PC-3 (cell line): ENCODE results near the gene DPYSL4. TPM values are rescaled to one million over a fixed set of nuclear protein-coding genes. Genes with fewer than 3 reads are reported as not detected.

ENCODE experiments used
- ATAC-seq: fragments of 200-7000 bp; cut with Tn5 transposase; 2 replicates; pipeline ENCODE4 v1.9.1; 2020; ENCODE audit warnings: mild to moderate bottlenecking, moderate library complexity
- BruUV-seq: library from RNA; stranded (reverse); fragments of 400-500 nt; replicated peaks from 2 replicates; lab custom pipeline; 2021; lab: Mats Ljungman, UMichigan
- CTCF ChIA-PET: fragments of 300-600 bp; sonication (Branson Sonifier 250); formaldehyde crosslinking; loops from one replicate; lab custom pipeline; 2022; ENCODE audit warnings: antibody characterized with exemption; lab: Charles Lee
- POLR2A ChIA-PET: fragments of 300-600 bp; sonication (Branson Sonifier 250); formaldehyde crosslinking; loops from one replicate; lab custom pipeline; 2022; ENCODE audit warnings: antibody characterized with exemption; ENCODE audit not compliant: unreplicated experiment; lab: Charles Lee
- DNase-seq: peaks from one replicate; pipeline ENCODE4 v3.0.0-alpha.2; 2015
- H2AFZ ChIP-seq: fragments of 300-600 bp; sonication (generic); 2 replicates; pipeline ENCODE4 v1.6.0; 2016; ENCODE audit warnings: antibody characterized with exemption, low read length
- H3F3A ChIP-seq: fragments of 300-600 bp; sonication (generic); one replicate; pipeline ENCODE4 v1.6.0; 2017; ENCODE audit warnings: antibody characterized with exemption, low read length, control low read depth, mild to moderate bottlenecking; ENCODE audit not compliant: unreplicated experiment
- H3K27ac ChIP-seq: fragments of 300-600 bp; sonication (generic); 2 replicates; pipeline ENCODE4 v1.5.1; 2016; ENCODE audit warnings: mild to moderate bottlenecking, low read length
- H3K27me3 ChIP-seq: fragments of 300-600 bp; sonication (generic); 2 replicates; pipeline ENCODE4 v1.6.1; 2016; ENCODE audit warnings: low read length, mixed read lengths
- H3K36me3 ChIP-seq: fragments of 300-600 bp; sonication (generic); 2 replicates; pipeline ENCODE4 v1.6.1; 2016; ENCODE audit warnings: low read depth, mixed run types, low read length, mixed read lengths
- H3K4me1 ChIP-seq: fragments of 300-600 bp; sonication (generic); 2 replicates; pipeline ENCODE4 v1.5.1; 2016; ENCODE audit warnings: low read length; ENCODE audit not compliant: insufficient read depth
- H3K4me2 ChIP-seq: fragments of 300-600 bp; sonication (generic); 2 replicates; pipeline ENCODE4 v1.6.0; 2016; ENCODE audit warnings: low read length
- H3K4me3 ChIP-seq: fragments of 300-600 bp; sonication (generic); 2 replicates; pipeline ENCODE4 v1.5.1; 2016; ENCODE audit warnings: mild to moderate bottlenecking, low read length, mixed read lengths
- H3K79me2 ChIP-seq: fragments of 300-600 bp; sonication (generic); 2 replicates; pipeline ENCODE4 v1.6.1; 2017; ENCODE audit warnings: low read length, mixed read lengths
- H3K9ac ChIP-seq: fragments of 300-600 bp; sonication (generic); 2 replicates; pipeline ENCODE4 v1.6.0; 2016; ENCODE audit warnings: mild to moderate bottlenecking, low read length
- H3K9me2 ChIP-seq: fragments of 300-600 bp; sonication (generic); replicated peaks from 2 replicates; pipeline ENCODE4 v1.6.1; 2016; ENCODE audit warnings: mixed run types, low read length, mixed read lengths
- H3K9me3 ChIP-seq: fragments of 300-600 bp; sonication (generic); 2 replicates; pipeline ENCODE4 v1.6.1; 2016; ENCODE audit warnings: low read length, mixed read lengths
- H4K20me1 ChIP-seq: fragments of 300-600 bp; sonication (generic); 2 replicates; pipeline ENCODE4 v1.6.1; 2016; ENCODE audit warnings: low read length, mixed read lengths
- CTCF ChIP-seq: fragments of 300-600 bp; sonication (generic); conservative IDR thresholded peaks from 2 replicates; pipeline ENCODE4 v1.5.1; 2017; ENCODE audit warnings: antibody characterized with exemption, low read depth, mild to moderate bottlenecking, low read length
- EZH2 ChIP-seq: fragments of 300-600 bp; sonication (generic); IDR thresholded peaks from one replicate; pipeline ENCODE4 v1.6.1; 2017; ENCODE audit warnings: antibody characterized with exemption, mild to moderate bottlenecking, low read length; ENCODE audit not compliant: unreplicated experiment
- EZH2phosphoT487 ChIP-seq: fragments of 300-600 bp; sonication (generic); IDR thresholded peaks from 2 replicates; pipeline ENCODE4 v1.6.1; 2018; ENCODE audit warnings: mild to moderate bottlenecking, antibody characterized with exemption, low read length, borderline replicate concordance
- intact Hi-C: fragments of 100-400 bp; cut with micrococcal nuclease; formaldehyde crosslinking; loops from 2 replicates; pipeline ENCODE4 v1.9.0; 2023
- total RNA-seq: library from RNA; depleted of rRNA; stranded (reverse); fragments of >200 nt; gene quantifications from 2 replicates; pipeline ENCODE4 v1.2.3, GENCODE V29; 2014

Gene DPYSL4
- total RNA-seq, 1 experiment from 2014 or later = 10.2 TPM

GRCh38 chr10:132231656-132232022 is 44.9 kb downstream of the DPYSL4 start:
- no peaks in the 10 kb centered on the region for H3K4me1 ChIP-seq
- no peak overlapping the region for H3K4me2 ChIP-seq
- no peak overlapping the region for H3K27ac ChIP-seq
- no peak for ATAC-seq
- H3F3A ChIP-seq = no peaks in the 10 kb centered on the region
- no TSS peak for BruUV-seq
- H3K27me3 ChIP-seq = no peaks in the 10 kb centered on the region
- CTCF ChIA-PET = no interaction called here
- no peak overlapping the region for H2AFZ ChIP-seq
- DNase-seq = no peak
- H3K4me3 ChIP-seq = no peak overlapping the region
- H3K9ac ChIP-seq = no peak overlapping the region
- intact Hi-C loops = no loop called here
- H3K36me3 ChIP-seq = no peaks in the 10 kb centered on the region
- no peaks in the 10 kb centered on the region for H3K9me2 ChIP-seq
- no peaks in the 10 kb centered on the region for H3K79me2 ChIP-seq
- no peak for TF ChIP-seq EZH2phosphoT487
- no peak for TF ChIP-seq EZH2
- POLR2A ChIA-PET = no interaction called here
- H3K9me3 ChIP-seq = no peaks in the 10 kb centered on the region
- H4K20me1 ChIP-seq = no peaks in the 10 kb centered on the region

- Histone ChIP-seq H4K20me1 (no peaks in the 10 kb centered on the region), H3K36me3 (no peaks in the 10 kb centered on the region), H3K4me2 (no peak overlapping the region), H2AFZ (no peak overlapping the region), H3K27me3 (no peaks in the 10 kb centered on the region), H3K27ac (no peak overlapping the region), H3K4me3 (no peak overlapping the region), H3K9ac (no peak overlapping the region), H3F3A (no peaks in the 10 kb centered on the region), H3K4me1 (no peaks in the 10 kb centered on the region), H3K9me3 (no peaks in the 10 kb centered on the region), H3K79me2 (no peaks in the 10 kb centered on the region), H3K9me2 (no peaks in the 10 kb centered on the region)
- ChIA-PET POLR2A (no interaction called here), CTCF (no interaction called here)
- DNase-seq = no peak
- intact Hi-C loops = no loop called here
- ATAC-seq = no peak
- no peak for TF ChIP-seq EZH2phosphoT487
- TF ChIP-seq EZH2 = no peak
- no peak for TF ChIP-seq CTCF
- no TSS peak for BruUV-seq
Observed at GRCh38 chr10:132232023-132232951, 45.5 kb downstream of the DPYSL4 start.

- no peak for TF ChIP-seq EZH2phosphoT487
- TF ChIP-seq CTCF = no peak
- no peak for TF ChIP-seq EZH2
- no peaks in the 10 kb centered on the region for H3F3A ChIP-seq
- intact Hi-C loops = no loop called here
- H3K9me3 ChIP-seq = no peaks in the 10 kb centered on the region
- H3K79me2 ChIP-seq = no peaks in the 10 kb centered on the region
- no peak overlapping the region for H2AFZ ChIP-seq
- no peaks in the 10 kb centered on the region for H3K4me1 ChIP-seq
- ChIA-PET CTCF (no interaction called here), POLR2A (no interaction called here)
- no peak overlapping the region for H3K4me2 ChIP-seq
- H3K4me3 ChIP-seq = no peak overlapping the region
- H4K20me1 ChIP-seq = no peaks in the 10 kb centered on the region
- no peak overlapping the region for H3K27ac ChIP-seq
- DNase-seq (no peak), ATAC-seq (no peak)
- BruUV-seq = no TSS peak
- H3K27me3 ChIP-seq = no peaks in the 10 kb centered on the region
- H3K9me2 ChIP-seq = no peaks in the 10 kb centered on the region
- no peak overlapping the region for H3K9ac ChIP-seq
- H3K36me3 ChIP-seq = no peaks in the 10 kb centered on the region
Observed at GRCh38 chr10:132232981-132233380, 46.2 kb downstream of the DPYSL4 start.
